HEK293T (cell line): ENCODE data around the gene RPUSD1.
"Not testable (repeated sequence)": the region's sequence is repeated elsewhere in the genome, so short reads cannot be mapped to it uniquely, and the experiment has no call there.

Experiments used
- CTCF ChIA-PET: fragments of 350-600 bp; formaldehyde crosslinking; extraction: SDS; loops from one replicate; lab custom pipeline; 2021; ENCODE audit warnings: antibody characterized with exemption, inconsistent platforms; lab: Yijun Ruan, JAX
- POLR2A ChIA-PET: fragments of 350-600 bp; formaldehyde crosslinking; extraction: SDS; loops from one replicate; lab custom pipeline; 2020; ENCODE audit warnings: antibody characterized with exemption, inconsistent platforms; lab: Yijun Ruan, JAX
- DNase-seq: peaks from one replicate; pipeline ENCODE4 v3.0.0; 2012; ENCODE audit warnings: mixed read lengths; ENCODE audit errors: extremely low spot score
- ARNT ChIP-seq: fragments of 450-650 bp; IDR thresholded peaks from 2 replicates; pipeline ENCODE4 v1.6.1; 2017; ENCODE audit warnings: mild to moderate bottlenecking
- BHLHE40 ChIP-seq: fragments of 450-650 bp; IDR thresholded peaks from 2 replicates; pipeline ENCODE4 v1.6.1; 2016; ENCODE audit warnings: mild to moderate bottlenecking, moderate library complexity, borderline replicate concordance
- CTBP1 ChIP-seq: fragments of 450-650 bp; IDR thresholded peaks from 2 replicates; pipeline ENCODE4 v1.6.1; 2016; ENCODE audit warnings: borderline replicate concordance
- ELF4 ChIP-seq: fragments of 450-650 bp; IDR thresholded peaks from 2 replicates; pipeline ENCODE4 v1.6.1; 2017; ENCODE audit warnings: antibody characterized with exemption
- FOXA1 ChIP-seq: fragments of 450-650 bp; IDR thresholded peaks from 2 replicates; pipeline ENCODE4 v1.6.1; 2016; ENCODE audit warnings: mild to moderate bottlenecking
- FOXK2 ChIP-seq: fragments of 450-650 bp; IDR thresholded peaks from 2 replicates; pipeline ENCODE4 v1.6.1; 2016; ENCODE audit warnings: mild to moderate bottlenecking
- FOXM1 ChIP-seq: fragments of 450-650 bp; IDR thresholded peaks from 2 replicates; pipeline ENCODE4 v1.6.1; 2017; ENCODE audit warnings: mild to moderate bottlenecking, borderline replicate concordance
- HDGF ChIP-seq: fragments of 450-650 bp; IDR thresholded peaks from 2 replicates; pipeline ENCODE4 v1.6.1; 2017; ENCODE audit warnings: antibody characterized with exemption, borderline replicate concordance
- L3MBTL2 ChIP-seq: fragments of 450-650 bp; conservative IDR thresholded peaks from 2 replicates; pipeline ENCODE4 v1.6.1; 2016; ENCODE audit warnings: mild to moderate bottlenecking
- LEF1 ChIP-seq: fragments of 450-650 bp; IDR thresholded peaks from 2 replicates; pipeline ENCODE4 v1.6.1; 2017; ENCODE audit warnings: mild to moderate bottlenecking, borderline replicate concordance
- NFRKB ChIP-seq: fragments of 450-650 bp; IDR thresholded peaks from 2 replicates; pipeline ENCODE4 v1.6.1; 2016; ENCODE audit warnings: mild to moderate bottlenecking, moderate library complexity
- PKNOX1 ChIP-seq: fragments of 450-650 bp; IDR thresholded peaks from 2 replicates; pipeline ENCODE4 v1.6.1; 2016
- SP1 ChIP-seq: fragments of 450-650 bp; IDR thresholded peaks from 2 replicates; pipeline ENCODE4 v1.6.1; 2017
- SUZ12 ChIP-seq: fragments of 450-650 bp; IDR thresholded peaks from 2 replicates; pipeline ENCODE4 v1.6.1; 2016; ENCODE audit warnings: mild to moderate bottlenecking
- TARDBP ChIP-seq: fragments of 450-650 bp; IDR thresholded peaks from 2 replicates; pipeline ENCODE4 v1.6.1; 2016
- ZNF384 ChIP-seq: fragments of 450-650 bp; IDR thresholded peaks from 2 replicates; pipeline ENCODE4 v1.6.1; 2016

RPUSD1 gene

GRCh38 chr16:759110-759910 is 28.9 kb downstream of the RPUSD1 start:
- ChIA-PET CTCF (interaction anchor here (0.6 kb wide), 1 partner anchor 148 kb away, joined by 3 read pairs; no protein-coding TSS in a partner anchor), POLR2A (interaction anchor here (1.9 to 2.0 kb wide), 2 partner anchors 10 to 38 kb away, joined by 4 to 5 read pairs; partner anchors contain the start of gene ANTKMT)
- TF ChIP-seq TARDBP (no peak), BHLHE40 (no peak), PKNOX1 (no peak), ARNT (no peak)
- no peak for DNase-seq

DNA sequence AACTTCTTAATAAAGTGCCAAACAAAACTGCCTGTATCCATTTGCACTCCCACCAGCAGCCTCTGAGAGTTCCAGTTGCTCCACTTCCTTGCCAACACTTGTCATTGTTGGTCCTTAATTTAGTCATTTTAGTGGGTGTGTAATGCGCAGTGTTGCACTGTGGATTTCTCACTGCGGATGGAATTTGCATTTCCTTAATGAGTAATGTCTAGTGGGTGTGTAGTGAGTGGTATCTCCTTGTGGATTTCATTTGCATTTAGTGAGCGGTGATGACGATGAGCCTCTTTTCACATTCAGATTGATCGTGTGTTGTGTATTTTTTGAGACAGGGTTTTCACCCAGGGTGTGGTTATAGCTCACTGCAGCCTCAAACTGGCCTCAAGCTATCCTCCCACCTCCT is 31.8 kb downstream of the RPUSD1 start:
- TF ChIP-seq TARDBP (no peak), SUZ12 (no peak), L3MBTL2 (no peak), NFRKB (no peak), HDGF (no peak), FOXA1 (no peak), FOXM1 (no peak), PKNOX1 (no peak)
- DNase-seq, result no peak
- POLR2A ChIA-PET, result interaction anchor here (1.1 kb wide), 1 partner anchor 15 kb away, joined by 3 read pairs; the partner anchor contains the start of gene CIAO3
- CTCF ChIA-PET, result interaction anchor here (0.7 kb wide), 1 partner anchor 30 kb away, joined by 3 read pairs; no protein-coding TSS in a partner anchor

- DNase-seq, result no peak
- TF ChIP-seq L3MBTL2, result no peak
- POLR2A ChIA-PET, result no interaction called here
- CTCF ChIA-PET, result interaction anchor here (0.6 to 0.7 kb wide), 2 partner anchors 31 to 131 kb away, joined by 3 to 6 read pairs; no protein-coding TSS in a partner anchor
These were observed 33.5 kb downstream of the RPUSD1 start for GRCh38 chr16:754656-755055.

DNA sequence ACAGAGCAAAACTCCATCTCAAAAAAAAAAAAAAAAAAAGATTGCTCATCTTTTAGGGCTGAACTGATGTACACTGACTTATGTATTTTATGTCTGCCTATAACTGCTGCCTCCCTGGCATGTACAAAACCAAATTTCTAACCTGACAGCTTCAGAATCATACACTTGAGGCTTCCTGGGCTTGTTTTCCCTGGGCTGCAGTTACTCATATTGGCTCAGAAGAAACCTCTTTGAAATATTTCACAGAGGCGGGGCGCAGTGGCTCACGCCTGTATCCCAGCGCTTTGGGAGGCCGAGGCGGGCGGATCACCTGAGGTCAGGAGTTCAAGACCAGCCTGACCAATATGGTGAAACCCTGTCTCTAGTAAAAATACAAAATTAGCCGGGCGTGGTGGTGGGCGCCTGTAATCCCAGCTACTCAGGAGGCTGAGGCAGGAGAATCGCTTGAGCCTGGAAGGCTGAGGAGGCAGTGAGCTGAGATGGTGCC is 34.0 kb downstream of the RPUSD1 start:
- DNase-seq, POLR2A ChIA-PET: not testable (repeated sequence)
- CTCF ChIA-PET, result interaction anchor here (0.6 to 1.1 kb wide), 2 partner anchors 39 to 130 kb away, joined by 5 to 6 read pairs; partner anchors contain the start of gene METRN

- ChIA-PET POLR2A (interaction anchor here (1.1 to 1.3 kb wide), 2 partner anchors 31 to 36 kb away, joined by 3 read pairs; partner anchors contain the start of genes ANTKMT, CHTF18 and RPUSD1), CTCF (no interaction called here)
- TF ChIP-seq CTBP1, result no peak
- TF ChIP-seq NFRKB, result no peak
- no peak for TF ChIP-seq SUZ12
- no peak for TF ChIP-seq SP1
- no peak for TF ChIP-seq BHLHE40
- no peak for DNase-seq
These were observed 36.2 kb downstream of the RPUSD1 start for GRCh38 chr16:752007-752312.

DNA sequence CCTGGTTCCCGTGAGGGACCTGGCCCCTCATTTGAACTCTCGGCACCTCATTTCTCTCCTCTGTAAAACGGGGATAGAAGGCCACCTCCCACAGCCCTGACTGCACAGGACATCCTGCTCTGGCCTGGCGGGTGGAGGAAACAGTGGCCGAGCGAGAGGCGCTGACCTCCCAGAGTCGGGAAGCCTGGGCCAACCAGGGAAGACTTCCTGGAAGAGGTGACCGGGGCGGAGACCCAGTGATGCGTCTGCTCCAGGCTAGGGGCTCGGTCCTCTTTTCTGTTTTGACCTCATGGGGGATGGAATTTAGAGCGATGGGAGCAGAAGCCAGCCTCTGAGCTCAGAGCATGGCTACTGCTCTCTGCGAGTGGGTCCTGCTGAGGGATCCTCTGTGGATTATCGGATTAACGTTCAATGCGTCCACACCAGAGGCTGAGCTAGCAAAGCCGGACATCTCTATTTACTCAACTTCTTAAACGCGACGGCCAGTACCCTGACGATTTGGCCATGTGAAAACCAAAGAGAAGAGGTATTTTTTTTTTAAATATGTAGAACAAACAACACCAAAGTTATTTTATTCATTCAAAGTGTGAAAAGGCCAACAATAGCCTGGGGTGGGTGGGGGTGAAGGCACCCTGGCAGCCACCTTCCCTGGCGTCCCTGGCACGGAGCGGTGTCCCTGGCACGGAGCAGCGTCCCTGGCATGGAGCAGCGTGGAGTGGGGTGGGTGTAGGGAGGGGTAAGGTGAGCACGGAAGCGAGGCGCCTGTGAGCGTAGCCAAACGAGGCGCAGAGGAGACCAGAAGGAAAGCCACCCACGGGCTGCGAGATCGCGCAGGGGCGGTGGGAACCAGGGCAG is 36.8 kb downstream of the RPUSD1 start:
- CTCF ChIA-PET, result no interaction called here
- DNase-seq, result no peak
- POLR2A ChIA-PET, result interaction anchor here (1.1 to 1.5 kb wide), 3 partner anchors 10 to 36 kb away, joined by 3 to 4 read pairs (median 3); partner anchors contain the start of genes ANTKMT, CHTF18, CIAO3 and RPUSD1
- TF ChIP-seq HDGF (no peak), ARNT (no peak), ZNF384 (no peak), FOXK2 (no peak), FOXM1 (no peak), SP1 (no peak), NFRKB (no peak), SUZ12 (no peak), FOXA1 (no peak), LEF1 (no peak), BHLHE40 (no peak), TARDBP (no peak), CTBP1 (no peak)

DNA sequence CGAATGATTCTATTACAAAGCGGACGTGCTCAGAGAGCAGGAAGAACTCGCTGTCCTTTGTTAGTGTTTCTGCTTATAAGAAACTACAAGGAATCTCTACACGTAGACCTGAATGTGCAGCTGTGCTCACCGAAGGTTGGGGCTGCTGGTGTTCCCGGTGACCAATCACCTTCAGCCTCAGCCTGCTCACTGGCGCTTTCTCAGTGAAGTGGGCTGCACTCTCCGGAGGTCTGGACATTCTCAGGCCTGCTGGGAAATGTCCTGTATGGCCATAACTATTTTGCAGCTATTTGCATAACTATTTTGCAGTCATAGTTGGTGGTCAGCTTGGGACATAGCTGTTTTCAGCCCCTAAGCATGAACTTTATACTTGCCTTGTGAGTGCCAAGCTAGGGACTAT is 37.7 kb downstream of the RPUSD1 start:
- CTCF ChIA-PET, result no interaction called here
- no peak for DNase-seq
- POLR2A ChIA-PET, result interaction anchor here (1.5 to 2.0 kb wide), 2 partner anchors 9 kb away, joined by 4 to 5 read pairs; partner anchors contain the start of genes CIAO3 and MSLN
- TF ChIP-seq HDGF (no peak), PKNOX1 (no peak), CTBP1 (no peak), LEF1 (no peak), FOXK2 (no peak), FOXM1 (no peak), ARNT (no peak), L3MBTL2 (no peak), SUZ12 (no peak), ELF4 (no peak), SP1 (no peak)
